OCI-LY7 (cell line): ENCODE data around the gene NELFCD. TPM values are rescaled to one million over a fixed set of nuclear protein-coding genes. Genes with fewer than 3 reads are reported as not detected.
"Not testable (repeated sequence)": the region's sequence is repeated elsewhere in the genome, so short reads cannot be mapped to it uniquely, and the experiment has no call there.

Source experiments
- BruUV-seq: library from RNA; stranded (reverse); fragments of 400-500 nt; replicated peaks from 2 replicates; lab custom pipeline; 2021; lab: Mats Ljungman, UMichigan
- CTCF ChIA-PET: fragments of 300-600 bp; sonication (Branson Sonifier 250); formaldehyde crosslinking; loops from one replicate; lab custom pipeline; 2022; ENCODE audit warnings: antibody characterized with exemption; ENCODE audit not compliant: unreplicated experiment; lab: Charles Lee
- POLR2A ChIA-PET: fragments of 300-600 bp; sonication (Branson Sonifier 250); formaldehyde crosslinking; loops from one replicate; lab custom pipeline; 2022; ENCODE audit warnings: antibody characterized with exemption; lab: Charles Lee
- DNase-seq: peaks from one replicate; pipeline ENCODE4 v3.0.0-alpha.2; 2015; ENCODE audit warnings: low spot score
- H2AFZ ChIP-seq: fragments of 200-600 bp; sonication (generic), shearing (Covaris generic); 2 replicates; pipeline ENCODE4 v1.6.1; 2014; ENCODE audit warnings: mild to moderate bottlenecking, antibody characterized with exemption, low read length, moderate library complexity
- H3K27ac ChIP-seq: fragments of 200-600 bp; sonication (generic); 2 replicates; pipeline ENCODE4 v1.5.1; 2014; ENCODE audit warnings: mixed run types, low read depth, mild to moderate bottlenecking, moderate library complexity, low read length, inconsistent platforms; ENCODE audit not compliant: poor library complexity, severe bottlenecking
- H3K36me3 ChIP-seq: fragments of 200-600 bp; sonication (generic); 2 replicates; pipeline ENCODE4 v1.6.1; 2014; ENCODE audit warnings: mild to moderate bottlenecking, antibody characterized with exemption, low read length, moderate library complexity, mixed read lengths; ENCODE audit not compliant: insufficient read depth
- H3K4me1 ChIP-seq: fragments of 200-600 bp; sonication (generic); 2 replicates; pipeline ENCODE4 v1.5.1; 2014; ENCODE audit warnings: mild to moderate bottlenecking, low read length; ENCODE audit not compliant: insufficient read depth, poor library complexity, severe bottlenecking
- H3K4me2 ChIP-seq: fragments of 200-600 bp; sonication (generic); 2 replicates; pipeline ENCODE4 v1.6.1; 2014; ENCODE audit warnings: mild to moderate bottlenecking, low read length
- H3K4me3 ChIP-seq: fragments of 200-600 bp; sonication (generic); 2 replicates; pipeline ENCODE4 v1.5.1; 2014; ENCODE audit warnings: mild to moderate bottlenecking, low read depth, low read length; ENCODE audit not compliant: poor library complexity, severe bottlenecking
- H3K79me2 ChIP-seq: fragments of 200-600 bp; sonication (generic); 2 replicates; pipeline ENCODE4 v1.6.1; 2016; ENCODE audit warnings: low read depth, mild to moderate bottlenecking, low read length, moderate library complexity, mixed read lengths; ENCODE audit not compliant: insufficient read depth
- H3K9me2 ChIP-seq: fragments of 200-600 bp; sonication (generic); 2 replicates; pipeline ENCODE4 v1.6.1; 2016; ENCODE audit warnings: mild to moderate bottlenecking, low read length, mixed read lengths; ENCODE audit not compliant: insufficient read depth
- H3K9me3 ChIP-seq: fragments of 200-600 bp; sonication (generic); 2 replicates; pipeline ENCODE4 v1.6.1; 2014; ENCODE audit warnings: mild to moderate bottlenecking, mixed run types, low read length, mixed read lengths
- H4K20me1 ChIP-seq: fragments of 200-600 bp; sonication (generic); 2 replicates; pipeline ENCODE4 v1.6.1; 2014; ENCODE audit warnings: mild to moderate bottlenecking, antibody characterized with exemption, low read length, moderate library complexity, mixed read lengths; ENCODE audit not compliant: insufficient read depth
- CTCF ChIP-seq: fragments of 200-600 bp; sonication (generic); conservative IDR thresholded peaks from 2 replicates; pipeline ENCODE4 v1.5.1; 2014; ENCODE audit warnings: mild to moderate bottlenecking, antibody characterized with exemption, low read length, moderate library complexity, mixed read lengths
- EZH2phosphoT487 ChIP-seq: fragments of 200-600 bp; sonication (generic); IDR thresholded peaks from 2 replicates; pipeline ENCODE4 v1.6.1; 2018; ENCODE audit warnings: low read depth, borderline replicate concordance, mild to moderate bottlenecking, mixed run types, antibody characterized with exemption, low read length, moderate library complexity, mixed read lengths
- intact Hi-C: fragments of 100-400 bp; cut with micrococcal nuclease; formaldehyde crosslinking; loops from one replicate; pipeline ENCODE4 v1.10.0; 2022; ENCODE audit not compliant: unreplicated experiment
- total RNA-seq, 2 experiments: library from RNA; depleted of rRNA in 1 of 2; stranded (reverse); fragments of >200 nt in 1 of 2; shearing (Covaris generic) in 1 of 2; gene quantifications; 2 replicates each; pipeline ENCODE4 v1.2.3, GENCODE V29; 2014 to 2022

NELFCD gene
- total RNA-seq, 2 experiments from 2014 or later: 90.7 to 143 TPM

DNA sequence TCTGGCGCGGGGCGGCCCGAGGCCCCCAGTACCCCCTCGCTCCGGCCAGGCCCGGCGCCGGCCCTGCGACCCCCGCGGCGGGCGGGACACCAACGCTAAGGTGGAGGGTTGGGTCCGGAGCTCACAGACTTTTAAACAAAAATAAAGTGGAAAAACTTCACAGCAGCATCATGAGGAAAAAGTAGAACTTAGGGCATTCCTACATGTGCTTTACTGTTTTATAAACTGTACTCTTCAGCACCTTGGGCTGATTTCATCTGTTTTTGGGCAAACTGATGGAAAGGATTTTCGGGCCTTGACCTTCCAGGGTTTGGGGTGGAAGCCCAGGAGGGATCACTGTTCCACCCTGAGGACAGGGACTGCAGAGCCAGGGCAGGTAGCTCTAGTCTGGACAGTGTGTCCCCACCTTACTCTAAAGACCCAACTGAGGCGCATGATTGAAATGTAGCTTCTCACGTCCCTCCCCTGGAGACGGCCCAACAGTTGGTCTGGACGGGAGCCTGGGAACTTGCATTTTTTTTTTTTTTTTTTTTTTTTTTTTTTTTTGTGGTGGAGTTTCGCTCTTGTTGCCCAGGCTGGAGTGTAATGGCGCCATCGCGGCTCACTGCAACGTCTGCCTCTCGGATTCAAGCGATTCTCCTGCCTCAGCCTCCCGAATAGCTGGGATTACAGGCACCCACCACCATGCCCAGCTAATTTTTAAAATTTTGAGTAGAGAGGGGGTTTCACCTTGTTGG lies 740 bp downstream of the NELFCD start:
- Histone ChIP-seq H3K79me2 (peaks cover 49% of the 10 kb centered on the region), H2AFZ (peak overlapping the region; percentile 43; the same call in 1 of the 2 replicates)
- TSS peak; percentile 59 for BruUV-seq

DNA sequence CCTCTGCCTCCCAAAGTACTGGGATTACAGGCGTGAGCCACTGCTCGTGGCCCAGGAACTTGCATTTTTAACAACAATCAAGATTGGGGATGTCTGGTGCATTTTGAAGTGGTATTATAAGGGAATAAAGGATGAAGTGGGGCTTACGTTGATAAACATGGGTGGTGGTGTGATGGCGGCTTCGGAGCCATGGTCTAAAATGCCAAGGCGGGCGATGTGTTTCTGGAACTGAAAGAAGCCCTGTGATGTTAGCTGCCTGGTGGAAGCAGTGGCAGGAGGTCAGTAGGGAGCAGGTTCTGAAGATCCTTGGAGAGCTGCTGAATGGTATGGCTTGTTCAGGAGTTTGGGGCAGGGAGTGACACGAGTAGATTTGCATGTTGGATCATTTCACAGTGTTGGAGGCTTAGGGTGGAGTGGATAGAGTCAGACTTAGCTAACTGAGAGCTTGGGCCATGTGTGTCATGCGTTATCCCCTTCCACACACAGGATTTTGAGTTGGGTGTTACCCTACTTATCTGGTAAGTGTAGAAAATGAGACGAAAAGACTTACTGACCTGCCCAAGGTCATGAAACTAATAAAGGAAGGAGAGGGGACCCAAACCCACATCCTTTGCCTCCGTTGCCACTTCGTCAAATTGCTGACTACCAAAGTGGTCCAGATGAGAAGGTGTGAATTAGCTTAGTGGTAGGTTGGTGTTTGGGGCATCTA lies 1.5 kb downstream of the NELFCD start:
- no peak for DNase-seq
- CTCF ChIA-PET: no interaction called here
- Histone ChIP-seq H3K27ac (peak overlapping the region; percentile 23), H3K9me3 (no peaks in the 10 kb centered on the region), H3K4me3 (peak overlapping the region; percentile 96), H3K36me3 (peaks cover 38% of the 10 kb centered on the region), H3K79me2 (peaks cover 49% of the 10 kb centered on the region), H3K4me2 (peak overlapping the region; percentile 83), H4K20me1 (peaks cover 8% of the 10 kb centered on the region; the same call in 1 of the 2 replicates), H3K4me1 (peaks cover 54% of the 10 kb centered on the region), H2AFZ (no peak overlapping the region), H3K9me2 (no peaks in the 10 kb centered on the region)
- no TSS peak for BruUV-seq
- POLR2A ChIA-PET: interaction anchor here (0.5 to 4.1 kb wide), 10 partner anchors 10 to 331 kb away, joined by 3 to 13 read pairs (median 3); partner anchors contain the start of gene ATP5F1E
- intact Hi-C loops: loop anchor here (5.0 kb wide), 3 partner anchors 60 to 110 kb away; partner anchors contain the start of gene PRELID3B
- TF ChIP-seq CTCF: no peak
- no peak for TF ChIP-seq EZH2phosphoT487

More for the DNA sequence above, 740 bp downstream of the NELFCD start:
- intact Hi-C loops: loop anchor here (1.0 to 5.0 kb wide), 5 partner anchors 24 to 109 kb away; partner anchors contain the start of gene PRELID3B
- Histone ChIP-seq H3K4me1 (peaks cover 54% of the 10 kb centered on the region), H3K4me2 (peak overlapping the region; percentile 83), H3K27ac (peak overlapping the region; percentile 54), H4K20me1 (peaks cover 8% of the 10 kb centered on the region; the same call in 1 of the 2 replicates), H3K36me3 (peaks cover 31% of the 10 kb centered on the region), H3K9me3 (no peaks in the 10 kb centered on the region), H3K9me2 (no peaks in the 10 kb centered on the region), H3K4me3 (peak overlapping the region; percentile 96)
- POLR2A ChIA-PET: interaction anchor here (0.5 to 4.1 kb wide), 13 partner anchors 9 to 593 kb away, joined by 3 to 13 read pairs (median 3); partner anchors contain the start of genes ATP5F1E, PRELID3B and VAPB
- TF ChIP-seq CTCF: no peak
- TF ChIP-seq EZH2phosphoT487: no peak
- CTCF ChIA-PET: no interaction called here
- DNase-seq: peak; percentile 40

DNA sequence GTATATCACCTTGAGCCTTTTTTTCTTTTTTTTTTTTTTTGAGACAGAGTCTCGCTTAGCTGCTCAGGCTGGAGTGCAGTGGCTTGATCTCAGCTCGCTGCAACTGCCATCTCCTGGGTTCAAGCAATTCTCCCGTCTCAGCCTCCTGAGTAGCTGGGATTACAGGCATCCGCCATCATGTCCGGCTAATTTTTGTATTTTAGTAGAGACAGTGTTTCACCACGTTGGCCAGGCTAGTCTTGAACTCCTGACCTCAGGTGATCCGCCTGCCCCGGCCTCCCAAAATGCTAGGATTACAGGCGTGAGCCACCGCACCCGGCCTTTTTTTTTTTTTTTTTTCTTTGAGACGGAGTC lies 2.0 kb downstream of the NELFCD start:
- BruUV-seq, H2AFZ ChIP-seq, H3K9me2 ChIP-seq, CTCF ChIA-PET, H4K20me1 ChIP-seq, H3K9me3 ChIP-seq, DNase-seq: not testable (repeated sequence)
- Histone ChIP-seq H3K4me3 (peak overlapping the region; percentile 96), H3K4me2 (peak overlapping the region; percentile 83), H3K79me2 (peaks cover 49% of the 10 kb centered on the region), H3K27ac (peak overlapping the region; percentile 23), H3K4me1 (peaks cover 51% of the 10 kb centered on the region), H3K36me3 (peaks cover 44% of the 10 kb centered on the region)
- POLR2A ChIA-PET: interaction anchor here (0.5 to 4.1 kb wide), 4 partner anchors 11 to 331 kb away, joined by 3 to 13 read pairs (median 4); no protein-coding TSS in a partner anchor
- intact Hi-C loops: loop anchor here (5.0 kb wide), 3 partner anchors 59 to 111 kb away; partner anchors contain the start of gene PRELID3B
